ENCODE measurements around the gene TJP1.

DNA sequence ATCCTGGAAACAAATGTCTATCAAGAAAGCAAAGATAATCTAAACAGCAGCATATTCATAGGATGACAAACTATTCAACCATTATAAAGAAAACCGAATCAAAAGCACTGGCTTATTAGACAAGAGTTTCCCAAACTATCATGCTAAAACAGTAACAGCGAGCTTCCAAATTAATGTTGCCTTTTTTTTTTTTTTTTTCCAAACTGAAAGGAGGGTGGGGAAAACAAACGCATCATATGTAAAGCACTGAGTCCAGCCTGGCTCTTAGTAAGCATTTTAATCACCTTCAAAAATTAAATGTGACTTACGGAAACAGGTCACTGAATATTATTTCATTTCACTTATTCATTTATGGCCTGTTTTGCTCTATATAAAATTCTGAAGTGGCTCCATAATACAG is 2.3 kb downstream of the TJP1 start:
- TF ChIP-seq, protein P1, sequence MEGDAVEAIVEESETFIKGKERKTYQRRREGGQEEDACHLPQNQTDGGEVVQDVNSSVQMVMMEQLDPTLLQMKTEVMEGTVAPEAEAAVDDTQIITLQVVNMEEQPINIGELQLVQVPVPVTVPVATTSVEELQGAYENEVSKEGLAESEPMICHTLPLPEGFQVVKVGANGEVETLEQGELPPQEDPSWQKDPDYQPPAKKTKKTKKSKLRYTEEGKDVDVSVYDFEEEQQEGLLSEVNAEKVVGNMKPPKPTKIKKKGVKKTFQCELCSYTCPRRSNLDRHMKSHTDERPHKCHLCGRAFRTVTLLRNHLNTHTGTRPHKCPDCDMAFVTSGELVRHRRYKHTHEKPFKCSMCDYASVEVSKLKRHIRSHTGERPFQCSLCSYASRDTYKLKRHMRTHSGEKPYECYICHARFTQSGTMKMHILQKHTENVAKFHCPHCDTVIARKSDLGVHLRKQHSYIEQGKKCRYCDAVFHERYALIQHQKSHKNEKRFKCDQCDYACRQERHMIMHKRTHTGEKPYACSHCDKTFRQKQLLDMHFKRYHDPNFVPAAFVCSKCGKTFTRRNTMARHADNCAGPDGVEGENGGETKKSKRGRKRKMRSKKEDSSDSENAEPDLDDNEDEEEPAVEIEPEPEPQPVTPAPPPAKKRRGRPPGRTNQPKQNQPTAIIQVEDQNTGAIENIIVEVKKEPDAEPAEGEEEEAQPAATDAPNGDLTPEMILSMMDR (IDR thresholded peaks at IDR 0.05), result no peak
- TF ChIP-seq POLR2A (IDR thresholded peaks at IDR 0.05), result no peak
